WTC11 (cell line): ENCODE data around the gene RAMP1.

ENCODE experiments used
- CTCF ChIP-seq: fragments of 200-600 bp; IDR thresholded peaks from 2 replicates; pipeline ENCODE4 v1.8.0; 2022; ENCODE audit warnings: antibody characterized with exemption
- E2F4 ChIP-seq: sonication (generic); formaldehyde crosslinking; IDR thresholded peaks from 2 replicates; pipeline ENCODE4 v1.8.1; 2022; ENCODE audit warnings: low read depth, mild to moderate bottlenecking, moderate library complexity, missing genetic modification reagents, borderline replicate concordance
- ETV6 ChIP-seq: sonication (generic); formaldehyde crosslinking; IDR thresholded peaks from 2 replicates; pipeline ENCODE4 v1.8.1; 2022; ENCODE audit warnings: mild to moderate bottlenecking, missing genetic modification reagents
- GRHL2 ChIP-seq: fragments of 250-450 bp; sonication (Bioruptor Pico); IDR thresholded peaks from 2 replicates; pipeline ENCODE4 v1.8.0; 2022; ENCODE audit warnings: mild to moderate bottlenecking, moderate library complexity; ENCODE audit not compliant: insufficient replicate concordance, severe bottlenecking
- HMGXB4 ChIP-seq: sonication (generic); formaldehyde crosslinking; IDR thresholded peaks from 2 replicates; pipeline ENCODE4 v1.8.1; 2023; ENCODE audit warnings: mild to moderate bottlenecking, moderate library complexity, missing genetic modification reagents
- IRF1 ChIP-seq: sonication (generic); formaldehyde crosslinking; IDR thresholded peaks from 2 replicates; pipeline ENCODE4 v1.8.0; 2023; ENCODE audit warnings: missing genetic modification reagents
- STAT6 ChIP-seq: sonication (generic); formaldehyde crosslinking; conservative IDR thresholded peaks from 2 replicates; pipeline ENCODE4 v1.8.1; 2023; ENCODE audit warnings: mild to moderate bottlenecking, low read depth, missing genetic modification reagents, moderate library complexity
- USF2 ChIP-seq: sonication (generic); formaldehyde crosslinking; IDR thresholded peaks from 2 replicates; pipeline ENCODE4 v1.8.1; 2023; ENCODE audit warnings: mild to moderate bottlenecking, missing genetic modification reagents, moderate library complexity
- ZBTB43 ChIP-seq: sonication (generic); formaldehyde crosslinking; IDR thresholded peaks from 2 replicates; pipeline ENCODE4 v1.8.1; 2023; ENCODE audit warnings: mild to moderate bottlenecking, missing genetic modification reagents
- ZNF512 ChIP-seq: sonication (generic); formaldehyde crosslinking; IDR thresholded peaks from 2 replicates; pipeline ENCODE4 v1.8.1; 2022; ENCODE audit warnings: missing genetic modification reagents, borderline replicate concordance

- TF ChIP-seq CTCF = no peak
- TF ChIP-seq ETV6 (CRISPR knock-in tag) = no peak
- TF ChIP-seq E2F4 (CRISPR knock-in tag) = no peak
- TF ChIP-seq ZNF512 = no peak
- no peak for TF ChIP-seq IRF1 (CRISPR knock-in tag)
- no peak for TF ChIP-seq STAT6
- TF ChIP-seq ZBTB43 (CRISPR knock-in tag) = no peak
- TF ChIP-seq HMGXB4 (CRISPR knock-in tag) = no peak
- TF ChIP-seq GRHL2 (CRISPR knock-in tag) = no peak
- no peak for TF ChIP-seq USF2 (CRISPR knock-in tag)
Measured at GRCh38 chr2:237823544-237823943, 35.9 kb upstream of the RAMP1 start.
